Fibroblast of skin of abdomen (primary cell): ENCODE results near the gene SYNE2.

ENCODE experiments used
- DNase-seq: peaks from one replicate; pipeline ENCODE4 v3.0.0-alpha.2; 2013

Gene SYNE2

DNA sequence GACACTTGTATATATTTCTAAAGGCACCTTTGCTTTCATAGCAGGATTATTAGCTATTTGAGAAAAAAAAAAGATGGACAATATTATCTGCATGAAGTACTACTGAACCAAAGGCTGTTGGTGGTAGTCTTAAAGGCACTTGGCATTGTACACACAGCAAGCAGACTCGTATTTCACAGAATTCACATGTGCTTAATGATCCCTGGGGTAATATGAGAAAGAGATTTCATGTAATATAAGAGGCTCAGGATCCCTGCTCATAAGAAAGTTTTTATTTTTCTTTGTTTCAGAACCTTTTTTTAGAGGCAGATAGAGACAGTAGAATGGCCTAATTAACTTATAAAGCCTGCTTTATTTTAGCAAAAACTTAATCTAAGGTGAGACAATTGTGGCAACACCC is 59.5 kb downstream of the SYNE2 start:
- DNase-seq: no peak

DNA sequence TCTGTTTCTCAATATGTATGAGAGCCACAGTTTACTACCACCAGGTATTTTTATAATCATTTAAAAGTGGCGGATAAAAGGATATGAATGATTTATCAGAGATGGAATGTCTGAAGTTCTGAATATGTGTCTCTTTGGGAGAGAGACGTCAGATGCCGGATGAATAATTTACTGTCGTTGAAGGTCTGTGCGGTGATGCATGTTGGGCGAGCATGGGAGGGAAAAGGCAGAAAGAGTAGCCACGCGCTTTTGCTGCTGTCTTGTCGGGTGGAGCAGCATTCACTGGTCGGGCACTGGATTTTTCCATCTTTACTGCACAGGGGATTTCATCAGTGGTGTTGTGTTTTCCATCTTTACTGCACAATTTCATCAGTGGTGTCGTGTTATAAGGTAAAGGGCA is 65.6 kb downstream of the SYNE2 start:
- DNase-seq: no peak

DNA sequence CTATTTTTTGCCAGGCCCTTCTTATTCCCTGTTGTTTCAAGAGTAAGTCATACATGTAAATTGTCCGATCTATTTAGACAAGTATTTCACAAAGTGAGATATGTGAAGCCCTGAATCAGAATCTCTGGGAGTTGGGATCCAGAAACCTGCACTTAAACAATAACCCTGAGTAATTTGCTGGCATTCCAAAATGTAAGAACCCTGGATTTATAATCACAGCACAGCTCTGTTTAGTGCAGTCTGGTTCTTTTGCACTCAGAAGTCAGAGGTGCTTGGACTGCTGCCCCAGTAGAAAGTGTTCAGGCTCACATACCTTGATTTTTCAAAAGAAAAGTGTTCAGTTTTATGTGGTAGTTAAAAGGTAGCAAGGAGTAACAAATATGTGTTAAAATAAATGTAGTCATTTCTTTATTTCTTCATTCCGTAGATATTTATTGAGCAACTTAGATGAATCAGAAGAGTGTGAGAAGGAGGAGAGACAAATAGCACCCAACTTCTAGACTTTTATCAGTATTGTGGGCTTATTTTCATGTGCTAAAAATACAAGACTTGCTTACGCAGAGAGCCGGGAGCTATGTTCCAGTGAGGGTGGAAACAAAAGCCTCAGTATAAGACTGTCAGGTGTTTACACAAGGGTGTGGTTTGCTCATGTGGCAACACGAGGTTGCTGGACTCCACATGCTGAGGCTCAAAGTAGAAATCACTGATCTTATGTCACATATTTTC is 70.1 kb downstream of the SYNE2 start:
- DNase-seq: no peak

DNA sequence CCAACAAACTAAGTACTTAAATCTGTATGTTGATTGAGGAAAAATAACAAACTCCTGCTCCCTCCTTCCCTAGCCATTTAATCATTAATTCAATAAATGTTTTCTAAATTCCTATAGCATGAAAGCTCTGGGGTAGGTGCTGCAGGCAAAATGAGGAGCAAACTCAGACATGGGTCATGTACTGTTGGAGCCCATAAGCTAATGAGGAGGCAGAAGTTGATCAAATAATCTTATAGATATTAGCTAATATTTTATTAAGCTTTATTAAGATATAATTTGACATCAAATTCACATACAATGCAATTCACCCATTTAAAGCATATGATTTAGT is 70.6 kb downstream of the SYNE2 start:
- DNase-seq: no peak

DNA sequence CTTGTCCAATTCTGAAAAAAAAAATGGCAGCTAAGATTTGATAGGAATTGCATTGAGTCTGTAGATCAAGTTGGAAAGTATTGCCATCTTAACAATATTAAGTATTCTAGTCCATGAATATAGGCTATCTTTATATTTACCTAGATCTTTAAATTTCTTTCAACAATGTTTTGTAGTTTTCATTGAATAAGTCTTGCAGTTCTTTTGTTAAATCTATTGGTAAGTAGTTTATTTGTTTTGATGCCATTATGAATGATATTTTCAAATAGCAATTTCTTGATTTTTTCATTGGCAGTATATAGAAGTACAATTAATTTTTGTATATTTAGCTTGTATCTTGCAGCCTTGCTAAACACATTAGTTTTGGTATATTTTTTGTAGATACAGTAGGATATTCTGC is 71.6 kb downstream of the SYNE2 start:
- DNase-seq: no peak

DNA sequence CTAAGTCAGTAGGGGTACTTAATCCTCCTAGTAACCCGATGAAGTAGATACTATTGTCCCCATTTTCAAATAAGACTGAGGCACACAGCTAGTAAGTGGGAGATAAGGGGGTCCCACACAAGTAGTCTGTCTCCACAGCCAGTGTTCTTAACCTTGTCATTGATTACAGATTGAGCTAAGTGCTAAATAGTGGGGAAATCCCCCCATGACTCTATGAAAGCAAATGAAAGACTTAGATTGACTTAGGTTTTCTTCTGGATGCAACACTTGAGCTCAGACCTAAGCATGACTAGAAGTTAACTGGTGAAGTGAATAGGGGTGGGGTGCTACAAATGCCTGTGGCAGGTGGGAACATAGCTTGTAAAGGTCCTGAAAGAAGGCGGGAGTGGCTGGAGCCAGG is 73.8 kb downstream of the SYNE2 start:
- no peak for DNase-seq

DNA sequence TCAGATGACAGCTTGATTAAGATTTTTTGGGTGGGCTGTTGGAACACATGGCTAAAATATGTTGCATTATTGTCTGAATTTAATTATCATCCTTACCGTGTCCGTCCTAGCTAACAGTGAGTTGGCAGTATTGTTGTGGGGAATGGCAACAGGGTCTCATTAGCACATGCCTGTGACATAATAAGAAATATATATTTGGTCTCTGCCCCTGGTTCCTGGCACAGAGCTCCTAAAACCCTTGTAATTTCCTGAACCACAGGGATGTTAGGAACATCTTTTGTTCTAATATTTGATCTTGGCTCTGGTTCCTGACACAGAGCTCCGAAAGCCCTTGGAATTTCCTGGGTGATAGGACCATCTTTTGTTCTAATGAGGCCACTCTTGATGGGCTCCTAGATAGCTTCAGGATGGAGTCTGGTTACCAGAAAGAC is 76.0 kb downstream of the SYNE2 start:
- DNase-seq: no peak

DNA sequence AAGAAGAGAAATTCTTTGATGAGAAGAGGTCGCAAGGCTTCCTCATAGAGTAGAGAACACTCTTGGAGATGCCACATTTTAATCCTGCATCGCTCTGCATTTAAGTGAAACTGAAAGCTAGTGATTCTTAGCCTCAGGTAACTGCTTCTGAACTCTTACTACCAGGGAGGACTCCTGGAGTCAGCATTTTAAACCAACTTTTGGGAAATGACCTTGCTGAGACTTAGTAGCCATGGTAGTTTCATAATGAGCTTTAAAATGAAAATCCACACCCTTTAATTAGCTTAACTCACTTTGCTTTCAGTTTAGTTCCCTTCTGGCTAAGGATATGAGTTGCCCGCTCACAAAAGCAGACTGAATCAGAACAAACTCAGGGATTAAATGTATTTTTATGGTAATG is 80.3 kb downstream of the SYNE2 start:
- no peak for DNase-seq

DNA sequence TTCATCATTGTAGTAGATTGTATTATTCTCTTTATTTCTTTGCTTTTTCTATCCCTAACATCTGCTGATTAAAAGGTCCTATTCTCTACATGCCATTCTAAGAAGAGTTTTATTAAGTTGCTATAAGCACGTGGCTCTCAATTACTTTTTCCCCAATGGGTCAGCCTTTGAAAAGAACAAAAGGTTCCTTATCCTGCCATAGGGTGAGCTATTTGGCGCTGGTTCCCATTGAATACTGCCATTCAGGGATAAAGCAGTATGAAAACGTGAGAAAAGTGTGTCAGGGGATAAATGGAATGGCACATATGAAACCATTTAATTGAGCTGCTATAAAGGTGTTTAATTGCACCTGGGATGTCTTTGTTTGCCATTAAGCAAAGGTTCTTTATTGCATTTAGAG is 80.9 kb downstream of the SYNE2 start:
- DNase-seq: no peak

DNA sequence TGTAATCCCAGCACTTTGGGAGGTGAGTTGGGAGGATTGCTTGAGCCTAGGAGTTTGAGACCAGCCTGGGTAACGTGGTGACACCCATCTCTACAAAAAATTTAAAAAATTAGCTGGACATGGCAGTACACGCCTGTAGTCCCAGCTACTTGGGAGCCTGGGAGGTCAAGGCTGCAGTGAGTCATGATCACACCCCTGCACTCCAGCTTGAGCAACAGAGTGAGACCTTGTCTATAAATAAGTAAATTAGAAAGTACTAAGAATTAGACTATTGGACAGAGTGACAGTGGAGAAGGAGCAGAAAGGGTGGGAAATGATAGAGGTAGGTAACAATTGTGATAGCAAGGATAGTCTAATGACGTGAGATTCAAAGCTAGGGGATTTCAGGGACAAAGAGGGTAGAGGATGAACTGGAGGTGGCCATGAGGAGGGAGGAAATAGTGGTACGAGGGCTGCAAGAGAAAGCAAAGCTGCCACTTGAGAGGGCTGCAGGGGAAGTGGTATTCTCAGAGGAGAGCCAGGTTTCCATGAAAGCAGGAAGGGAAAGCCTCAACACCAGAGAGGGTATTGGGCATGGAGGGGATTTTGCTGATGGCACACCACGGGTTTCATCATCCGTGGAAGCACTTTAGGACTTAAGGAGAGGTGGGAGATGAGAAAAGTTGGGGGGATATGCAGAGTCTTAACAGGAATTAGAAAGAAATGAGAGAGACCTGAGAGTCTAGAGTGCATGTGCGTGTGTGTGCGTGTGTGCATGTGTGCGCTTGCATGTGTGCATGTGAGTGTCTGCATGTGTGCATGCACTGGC is 85.6 kb downstream of the SYNE2 start:
- DNase-seq: no peak

DNA sequence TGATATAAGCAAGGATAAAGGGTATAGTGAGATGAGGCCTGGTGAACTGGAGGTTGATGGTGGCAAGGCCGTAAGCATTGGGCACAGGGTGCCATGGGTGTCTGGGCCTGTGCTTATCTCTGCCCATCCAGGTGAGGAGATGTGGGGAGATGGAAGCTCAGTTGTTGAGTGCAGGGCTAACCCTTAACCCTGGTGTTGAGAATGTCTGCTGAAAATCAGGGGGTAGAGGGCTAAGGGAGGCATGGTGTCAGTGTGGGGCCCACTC is 86.1 kb downstream of the SYNE2 start:
- DNase-seq: no peak

DNA sequence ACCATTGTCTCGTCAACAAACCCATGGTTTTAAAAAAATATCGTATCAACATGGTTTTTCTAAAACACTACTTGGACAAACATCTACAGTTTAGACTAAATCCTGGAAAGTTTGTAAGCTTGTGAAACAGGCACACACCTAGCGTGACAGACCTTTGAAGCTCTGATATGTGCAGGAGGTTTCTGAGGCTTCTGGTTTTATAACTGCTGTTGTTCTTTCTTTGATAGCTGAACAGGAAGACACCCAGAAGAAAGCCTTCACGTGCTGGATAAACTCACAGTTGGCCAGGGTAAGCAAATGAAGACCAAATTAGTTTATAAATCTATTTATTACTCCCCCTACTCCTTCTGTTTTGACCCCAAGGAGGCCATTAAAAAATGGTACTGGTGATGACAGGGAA is 87.6 kb downstream of the SYNE2 start:
- DNase-seq: no peak

DNA sequence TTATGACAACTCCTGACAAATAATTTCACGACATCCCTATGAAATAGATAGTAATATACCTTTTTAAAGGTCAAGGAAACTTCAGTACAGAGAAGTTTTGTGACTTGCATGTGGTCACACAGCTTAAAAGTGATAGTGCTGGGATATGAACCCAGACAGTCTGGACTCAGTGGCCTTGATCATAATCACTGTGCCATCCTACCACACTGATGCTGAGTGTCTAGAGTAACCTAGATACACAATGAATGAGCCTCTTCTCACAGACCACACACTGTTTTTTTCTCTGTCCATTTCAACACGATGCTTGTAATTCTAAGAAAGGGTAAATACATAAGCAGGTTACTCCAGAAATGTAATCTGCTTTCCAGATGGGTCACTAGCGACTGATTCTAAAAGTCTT is 88.2 kb downstream of the SYNE2 start:
- no peak for DNase-seq

DNA sequence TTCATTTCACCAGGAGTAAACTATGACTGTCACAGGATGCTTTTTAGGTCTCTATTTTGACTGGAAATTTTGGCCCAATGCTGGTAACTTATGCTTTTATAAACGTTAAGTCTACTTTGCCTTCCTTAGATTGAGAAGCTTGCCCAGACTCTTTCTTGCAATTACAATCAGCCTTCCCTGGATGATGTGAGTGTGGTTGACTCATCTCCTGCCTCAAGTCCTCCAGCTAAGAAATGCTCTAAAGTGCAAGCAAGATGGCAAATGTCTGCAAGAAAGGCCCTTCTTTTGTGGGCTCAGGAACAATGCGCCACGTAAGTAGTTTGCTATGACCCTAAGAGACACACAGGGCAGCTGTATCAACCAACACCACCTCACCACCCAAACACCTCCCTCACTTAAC is 96.9 kb downstream of the SYNE2 start:
- peak; percentile 10 for DNase-seq

DNA sequence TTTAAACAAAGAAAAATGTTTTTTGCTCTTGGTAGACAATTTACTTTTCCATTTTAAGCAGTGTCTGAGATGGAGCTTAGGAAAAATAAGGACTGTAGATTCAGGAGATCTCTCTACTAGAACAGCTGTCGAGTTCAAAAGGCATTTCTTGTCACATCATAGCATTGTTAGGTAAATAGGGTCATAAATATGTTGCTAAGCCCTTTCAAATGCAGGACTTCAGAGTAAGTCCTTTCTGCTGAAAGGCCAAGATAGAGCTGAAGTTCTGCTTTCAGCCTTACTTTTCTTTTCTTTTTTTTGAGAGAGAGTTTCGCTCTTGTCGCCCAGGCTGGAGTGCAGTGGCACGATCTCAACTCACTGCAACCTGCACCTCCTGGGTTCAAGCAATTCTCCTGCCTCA is 98.2 kb downstream of the SYNE2 start:
- DNase-seq: no peak

DNA sequence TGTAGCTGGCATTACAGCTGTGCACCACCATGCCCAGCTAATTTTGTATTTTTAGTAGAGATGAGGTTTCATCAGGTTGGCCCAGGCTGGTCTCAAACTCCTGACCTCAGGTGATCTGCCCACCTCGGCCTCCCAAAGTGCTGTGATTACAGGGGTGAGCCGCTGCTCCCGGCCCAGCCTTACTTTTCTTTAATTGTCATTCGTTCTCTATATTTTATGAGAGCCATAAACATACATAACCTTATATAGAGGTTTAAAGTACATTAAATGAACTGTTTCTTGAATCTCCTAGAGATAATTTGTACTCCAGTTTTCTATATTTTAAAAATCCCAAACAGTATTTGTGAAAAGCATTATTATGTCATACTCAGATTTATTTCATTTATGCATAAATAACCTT is 98.6 kb downstream of the SYNE2 start:
- DNase-seq: no peak

DNA sequence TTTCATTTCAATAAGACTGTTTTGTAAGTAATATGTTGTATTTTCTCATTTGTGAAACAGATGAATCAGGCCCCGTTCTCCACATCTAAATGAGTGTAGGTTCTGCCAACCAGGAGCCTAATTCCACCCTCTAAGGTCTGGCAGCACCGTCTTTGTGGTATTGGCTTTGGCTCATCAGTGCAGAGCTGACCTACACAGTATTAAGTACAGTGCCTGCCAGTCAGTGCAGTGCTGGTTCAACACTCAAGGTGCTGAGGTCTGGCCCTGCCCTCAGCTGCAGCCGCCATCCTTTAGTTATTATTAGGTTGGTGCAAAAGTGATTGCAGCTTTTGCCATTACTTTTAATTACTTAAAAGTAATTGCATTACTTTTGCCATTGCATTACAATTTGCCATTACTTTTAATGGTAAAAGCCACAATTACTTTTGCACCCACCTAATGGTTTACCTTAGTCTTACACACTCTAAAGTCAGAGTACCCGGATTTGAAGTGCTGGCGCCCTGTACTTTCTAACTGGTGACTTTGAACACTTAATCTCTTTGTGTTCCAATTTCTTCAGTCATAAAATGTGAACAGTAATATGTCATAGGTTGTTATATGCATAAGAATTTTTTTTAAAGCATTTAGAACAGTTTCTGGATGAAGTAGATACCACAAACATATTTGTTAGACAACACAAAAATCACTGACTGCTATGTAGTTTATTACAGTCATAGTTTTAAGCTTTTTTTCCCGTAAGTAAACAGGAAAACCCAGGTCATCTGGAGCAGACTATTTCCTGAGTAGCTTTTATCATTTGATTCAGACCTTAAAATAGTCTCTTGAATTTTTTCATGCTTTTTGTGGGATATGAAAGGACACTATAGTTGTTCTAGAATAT is 99.5 kb downstream of the SYNE2 start:
- DNase-seq: no peak

DNA sequence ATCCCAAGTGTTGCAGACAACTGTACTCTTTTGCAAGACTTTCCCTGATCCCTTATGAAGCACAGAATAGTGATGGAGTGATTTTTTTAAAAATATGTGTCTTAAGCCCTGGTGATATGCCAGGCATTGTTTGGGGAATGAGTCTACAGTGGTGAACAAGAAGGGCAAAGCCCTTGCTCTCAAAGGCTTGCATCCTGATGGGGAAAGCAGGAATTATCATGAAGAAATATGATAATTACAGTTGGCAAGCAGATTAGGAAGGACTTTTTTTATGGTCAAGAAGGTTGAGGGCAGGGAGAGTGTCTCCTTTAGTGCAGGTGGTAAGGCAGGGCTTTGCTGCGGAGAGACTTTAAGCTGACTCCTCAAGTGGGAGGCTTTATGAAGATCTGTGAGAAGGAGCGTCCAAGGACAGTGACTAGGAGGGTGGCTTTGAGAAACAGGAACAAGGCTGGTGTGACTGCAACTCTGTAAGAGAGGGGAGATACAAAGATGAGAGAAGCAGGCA is 100.2 kb downstream of the SYNE2 start:
- DNase-seq: peak; percentile 6

DNA sequence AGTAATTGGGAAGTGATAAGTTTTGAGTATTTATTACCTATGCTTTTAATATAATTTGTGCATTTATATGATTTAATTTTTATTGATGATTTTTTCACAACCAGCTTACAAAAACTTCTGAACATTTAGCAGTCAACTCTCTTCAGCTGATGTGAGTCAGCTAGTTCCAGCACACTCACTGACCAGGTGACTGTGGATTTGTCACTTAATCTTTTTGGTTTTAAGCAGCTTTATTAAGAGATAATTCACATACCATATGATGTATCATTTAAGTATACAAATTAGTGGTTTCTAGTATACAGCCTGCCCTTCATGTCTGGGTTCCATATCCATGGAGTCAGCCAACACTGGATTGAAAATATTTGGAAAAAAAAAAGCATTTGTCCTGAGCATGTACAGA is 103.5 kb downstream of the SYNE2 start:
- DNase-seq: peak; percentile 46

DNA sequence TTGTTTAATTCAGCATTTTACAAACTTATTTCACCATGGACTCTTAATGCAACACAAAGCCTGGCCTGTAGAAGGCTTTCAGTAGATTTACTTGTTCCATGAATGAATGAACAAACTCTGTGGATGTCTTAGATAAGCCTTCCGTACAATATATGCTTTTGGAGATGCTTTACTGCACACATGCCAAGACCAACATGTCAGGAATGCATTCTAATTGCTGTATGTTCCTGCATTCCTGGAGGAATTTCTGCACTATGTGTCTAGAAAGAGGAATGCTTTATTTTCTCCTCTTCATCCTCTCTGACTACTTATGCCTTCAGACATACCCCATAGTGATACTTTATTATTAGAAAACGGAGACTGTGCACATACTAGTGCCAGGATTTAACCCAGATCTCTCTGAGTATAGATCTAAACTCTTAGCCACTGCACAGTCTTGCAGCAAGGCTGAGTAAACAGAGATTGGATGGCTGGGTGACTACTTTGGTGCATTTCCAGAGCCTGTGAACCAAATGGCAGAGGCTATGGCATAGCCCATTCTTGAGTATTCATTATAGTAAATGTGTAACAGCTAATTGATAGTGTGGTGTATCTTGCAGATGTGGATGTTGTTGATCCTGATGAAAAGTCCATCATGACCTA is 108.2 kb downstream of the SYNE2 start:
- peak; percentile 79 for DNase-seq

DNA sequence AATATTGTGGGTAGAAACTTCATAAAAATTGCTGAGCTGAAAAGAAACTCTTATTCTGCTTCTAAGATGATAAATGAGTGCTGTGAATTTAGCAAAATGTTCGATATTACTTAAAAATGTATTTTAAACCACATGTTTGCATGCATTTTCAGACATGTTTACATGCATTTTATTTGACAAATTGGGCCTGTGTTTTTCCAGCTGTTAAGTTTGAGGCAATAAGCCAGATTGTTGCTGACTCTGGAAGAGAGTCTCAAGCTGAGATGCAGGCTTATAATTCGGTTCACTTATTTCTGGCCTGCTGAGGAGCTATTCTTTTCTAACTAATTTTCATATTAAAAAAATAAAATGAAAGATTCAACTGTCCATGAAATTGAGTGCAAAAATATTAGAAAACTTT is 110.1 kb downstream of the SYNE2 start:
- DNase-seq: no peak

DNA sequence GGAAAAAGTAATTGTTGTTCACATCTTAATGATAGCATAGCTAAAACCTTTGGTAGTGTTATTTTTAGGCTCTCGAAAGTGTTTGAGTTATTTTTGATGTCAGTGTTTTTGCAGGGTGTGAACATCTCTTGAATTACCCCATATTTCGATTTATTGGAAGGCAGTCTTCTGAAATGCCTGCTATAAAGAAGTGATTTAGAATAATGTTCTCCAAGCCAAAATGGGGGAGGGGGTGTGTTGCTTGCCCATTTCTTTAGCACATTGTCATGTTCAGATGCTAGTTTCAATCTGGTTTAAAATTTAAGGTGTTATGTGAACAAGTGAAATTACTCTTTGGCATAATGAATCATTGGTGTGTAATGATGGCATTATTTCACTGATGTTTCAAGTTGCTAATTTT is 110.6 kb downstream of the SYNE2 start:
- DNase-seq: no peak

DNA sequence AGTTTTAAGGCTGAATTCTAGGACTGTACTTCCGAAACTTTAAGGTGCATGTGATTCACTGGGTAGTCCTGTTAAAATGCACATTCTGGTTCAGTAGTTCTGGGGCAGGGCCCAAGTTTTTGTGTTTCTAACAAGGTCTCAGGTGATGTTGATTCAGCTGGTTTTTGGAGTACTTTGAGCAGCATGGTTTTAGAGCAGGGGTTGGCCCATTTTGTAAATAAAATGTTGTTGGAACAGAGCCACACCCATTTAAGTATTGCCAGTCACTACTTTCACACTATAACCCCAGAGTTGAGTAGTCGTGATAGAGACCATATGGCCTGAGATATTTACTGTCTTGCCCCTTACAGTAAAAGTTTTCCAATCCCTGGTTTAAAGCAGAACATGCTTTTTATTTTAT is 111.3 kb downstream of the SYNE2 start:
- DNase-seq: no peak
